Measurements from ENCODE around the gene TBC1D10A.

DNA sequence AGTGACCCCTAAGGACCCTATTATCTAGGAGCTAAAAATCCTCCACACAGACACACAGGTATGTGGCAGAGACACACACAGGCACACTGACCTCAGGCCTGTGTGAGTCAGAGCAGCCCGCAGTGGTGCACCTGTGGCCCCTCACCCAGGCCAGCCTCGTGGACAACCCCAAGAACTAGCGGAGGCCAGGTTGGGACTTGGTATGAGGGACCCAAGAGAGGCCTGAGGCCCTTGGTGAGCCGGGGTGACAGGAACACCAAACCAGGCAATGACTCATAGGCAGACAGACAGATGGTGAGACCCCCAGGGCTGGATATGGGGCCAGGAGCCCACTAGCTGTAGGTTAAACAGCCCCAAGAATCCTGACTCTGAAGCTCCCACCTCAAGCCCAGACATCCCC lies 43.4 kb downstream of the TBC1D10A start:
- TF ChIP-seq, protein P1, sequence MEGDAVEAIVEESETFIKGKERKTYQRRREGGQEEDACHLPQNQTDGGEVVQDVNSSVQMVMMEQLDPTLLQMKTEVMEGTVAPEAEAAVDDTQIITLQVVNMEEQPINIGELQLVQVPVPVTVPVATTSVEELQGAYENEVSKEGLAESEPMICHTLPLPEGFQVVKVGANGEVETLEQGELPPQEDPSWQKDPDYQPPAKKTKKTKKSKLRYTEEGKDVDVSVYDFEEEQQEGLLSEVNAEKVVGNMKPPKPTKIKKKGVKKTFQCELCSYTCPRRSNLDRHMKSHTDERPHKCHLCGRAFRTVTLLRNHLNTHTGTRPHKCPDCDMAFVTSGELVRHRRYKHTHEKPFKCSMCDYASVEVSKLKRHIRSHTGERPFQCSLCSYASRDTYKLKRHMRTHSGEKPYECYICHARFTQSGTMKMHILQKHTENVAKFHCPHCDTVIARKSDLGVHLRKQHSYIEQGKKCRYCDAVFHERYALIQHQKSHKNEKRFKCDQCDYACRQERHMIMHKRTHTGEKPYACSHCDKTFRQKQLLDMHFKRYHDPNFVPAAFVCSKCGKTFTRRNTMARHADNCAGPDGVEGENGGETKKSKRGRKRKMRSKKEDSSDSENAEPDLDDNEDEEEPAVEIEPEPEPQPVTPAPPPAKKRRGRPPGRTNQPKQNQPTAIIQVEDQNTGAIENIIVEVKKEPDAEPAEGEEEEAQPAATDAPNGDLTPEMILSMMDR (conservative IDR thresholded peaks at IDR 0.05; ENCODE audit: low read depth, low read length): no peak
- no peak for TF ChIP-seq EZH2 (IDR thresholded peaks at IDR 0.05; ENCODE audit: low read length, unreplicated experiment)

All from PC-3 (cell line).